ENCODE data around the gene PACSIN2. TPM values are rescaled to one million over a fixed set of nuclear protein-coding genes. Genes with fewer than 3 reads are reported as not detected.

The PACSIN2 gene
- total RNA-seq, 3 donors from 2014 or later = 43.8 to 82.7 (median 72.4) TPM

DNA sequence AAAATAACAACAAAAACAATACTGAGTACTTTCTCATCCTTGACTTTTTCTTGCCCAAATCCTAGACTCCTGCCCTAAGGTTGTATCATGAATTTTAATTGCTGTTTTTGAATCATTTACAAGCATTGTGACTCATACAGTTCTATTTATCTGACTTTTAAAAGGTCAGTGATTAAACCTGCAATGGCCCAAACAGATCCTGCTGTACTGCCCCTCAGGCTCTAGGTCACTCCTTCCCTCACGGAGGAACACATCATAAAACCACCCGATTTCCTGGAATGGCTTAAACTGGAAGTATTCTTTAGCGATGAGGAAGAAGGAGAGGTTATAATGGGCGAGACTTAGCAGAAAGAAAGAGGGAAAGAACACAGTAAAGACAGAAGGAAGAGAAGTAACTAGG, 170.2 kb downstream of the PACSIN2 start:
- H3K27me3 ChIP-seq = no peaks in the 10 kb centered on the region
- H3K4me3 ChIP-seq = no peak overlapping the region
- no peaks in the 10 kb centered on the region for H3K9me3 ChIP-seq
- TF ChIP-seq, protein P1, sequence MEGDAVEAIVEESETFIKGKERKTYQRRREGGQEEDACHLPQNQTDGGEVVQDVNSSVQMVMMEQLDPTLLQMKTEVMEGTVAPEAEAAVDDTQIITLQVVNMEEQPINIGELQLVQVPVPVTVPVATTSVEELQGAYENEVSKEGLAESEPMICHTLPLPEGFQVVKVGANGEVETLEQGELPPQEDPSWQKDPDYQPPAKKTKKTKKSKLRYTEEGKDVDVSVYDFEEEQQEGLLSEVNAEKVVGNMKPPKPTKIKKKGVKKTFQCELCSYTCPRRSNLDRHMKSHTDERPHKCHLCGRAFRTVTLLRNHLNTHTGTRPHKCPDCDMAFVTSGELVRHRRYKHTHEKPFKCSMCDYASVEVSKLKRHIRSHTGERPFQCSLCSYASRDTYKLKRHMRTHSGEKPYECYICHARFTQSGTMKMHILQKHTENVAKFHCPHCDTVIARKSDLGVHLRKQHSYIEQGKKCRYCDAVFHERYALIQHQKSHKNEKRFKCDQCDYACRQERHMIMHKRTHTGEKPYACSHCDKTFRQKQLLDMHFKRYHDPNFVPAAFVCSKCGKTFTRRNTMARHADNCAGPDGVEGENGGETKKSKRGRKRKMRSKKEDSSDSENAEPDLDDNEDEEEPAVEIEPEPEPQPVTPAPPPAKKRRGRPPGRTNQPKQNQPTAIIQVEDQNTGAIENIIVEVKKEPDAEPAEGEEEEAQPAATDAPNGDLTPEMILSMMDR (IDR thresholded peaks at IDR 0.05) = no peak
- no peak for TF ChIP-seq POLR2AphosphoS5 (IDR thresholded peaks at IDR 0.05)
- no peak for TF ChIP-seq POLR2A (IDR thresholded peaks at IDR 0.05)
- H3K27ac ChIP-seq = peak overlapping the region; percentile 1 to 36
- intact Hi-C loops (cut with DNase I; ENCODE audit: low total_unique reads) = no loop called here
- no peaks in the 10 kb centered on the region for H3K4me1 ChIP-seq
- DNase-seq (ENCODE audit: low spot score in 2 of 2) = no peak
- peaks cover 5% of the 10 kb centered on the region for H3K36me3 ChIP-seq

DNA sequence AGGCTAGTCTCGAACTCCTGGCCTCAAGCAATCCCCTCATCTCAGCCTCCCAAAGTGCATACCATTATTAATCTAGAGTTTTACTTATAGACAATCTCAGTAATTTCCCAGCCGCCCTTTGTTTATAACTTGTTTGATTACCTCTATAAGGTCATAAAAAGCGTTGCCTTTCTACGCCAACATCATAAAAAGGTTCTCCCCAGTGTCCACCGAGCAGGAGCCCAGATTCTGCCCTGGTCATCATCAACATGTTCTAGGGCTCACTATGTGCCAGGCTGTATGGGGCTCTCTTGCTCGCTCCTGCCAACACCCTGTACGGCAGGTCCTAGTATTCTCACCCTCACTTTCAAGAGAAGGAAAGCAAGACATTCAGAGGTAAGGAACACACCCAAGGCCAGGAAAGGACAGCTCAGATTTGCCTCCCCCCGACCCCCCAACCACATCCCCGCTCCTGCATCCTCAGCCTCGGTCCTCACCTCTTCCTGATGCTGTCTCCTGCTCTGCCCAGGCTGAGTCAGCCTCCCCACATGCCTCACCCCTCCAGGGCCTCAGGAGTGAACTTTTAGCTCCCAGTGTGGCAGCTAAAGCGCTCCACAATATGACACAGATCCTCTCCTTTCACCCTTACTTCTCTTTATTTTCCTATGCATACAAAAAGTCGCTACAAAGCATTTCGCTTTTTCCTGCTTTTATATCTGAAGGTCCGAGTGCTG, 172.1 kb downstream of the PACSIN2 start:
- no peak for DNase-seq (ENCODE audit: low spot score in 2 of 2)
- Histone ChIP-seq H3K4me1 (no peaks in the 10 kb centered on the region), H3K4me3 (no peak overlapping the region), H3K27me3 (no peaks in the 10 kb centered on the region), H3K9me3 (no peaks in the 10 kb centered on the region), H3K36me3 (peaks cover 5% of the 10 kb centered on the region), H3K27ac (no peak overlapping the region)
- TF ChIP-seq, protein P1 (IDR thresholded peaks at IDR 0.05) = no peak
- TF ChIP-seq POLR2AphosphoS5 (IDR thresholded peaks at IDR 0.05) = no peak
- TF ChIP-seq POLR2A (IDR thresholded peaks at IDR 0.05) = no peak
- intact Hi-C loops (cut with DNase I; ENCODE audit: low total_unique reads) = no loop called here

DNA sequence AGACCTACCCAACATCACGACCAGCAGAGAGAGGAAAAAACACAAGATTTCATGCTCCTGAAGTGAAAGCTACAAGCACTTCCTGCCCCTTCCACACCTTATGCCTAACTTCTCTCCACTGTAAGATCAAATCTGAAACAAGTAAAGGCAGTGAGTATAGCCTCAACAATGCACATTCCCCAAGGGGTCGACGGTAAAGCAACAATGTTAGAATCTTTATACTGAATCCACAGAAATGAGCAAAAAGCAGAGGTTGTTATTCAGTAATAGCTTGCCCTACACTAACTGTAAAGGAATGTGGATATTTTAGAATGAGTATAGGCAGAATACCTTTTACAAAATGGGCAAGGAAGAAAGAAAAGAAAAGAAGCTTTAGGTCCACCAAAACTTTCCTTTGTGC, 173.5 kb downstream of the PACSIN2 start:
- Histone ChIP-seq H3K27me3 (no peaks in the 10 kb centered on the region), H3K36me3 (peaks cover 5% of the 10 kb centered on the region), H3K4me1 (no peaks in the 10 kb centered on the region), H3K27ac (no peak overlapping the region), H3K9me3 (no peaks in the 10 kb centered on the region), H3K4me3 (no peak overlapping the region)
- TF ChIP-seq POLR2AphosphoS5 (IDR thresholded peaks at IDR 0.05) (no peak), POLR2A (IDR thresholded peaks at IDR 0.05) (no peak)
- TF ChIP-seq, protein P1 (IDR thresholded peaks at IDR 0.05) = no peak
- intact Hi-C loops (cut with DNase I; ENCODE audit: low total_unique reads) = no loop called here
- no peak for DNase-seq (ENCODE audit: low spot score in 2 of 2)

DNA sequence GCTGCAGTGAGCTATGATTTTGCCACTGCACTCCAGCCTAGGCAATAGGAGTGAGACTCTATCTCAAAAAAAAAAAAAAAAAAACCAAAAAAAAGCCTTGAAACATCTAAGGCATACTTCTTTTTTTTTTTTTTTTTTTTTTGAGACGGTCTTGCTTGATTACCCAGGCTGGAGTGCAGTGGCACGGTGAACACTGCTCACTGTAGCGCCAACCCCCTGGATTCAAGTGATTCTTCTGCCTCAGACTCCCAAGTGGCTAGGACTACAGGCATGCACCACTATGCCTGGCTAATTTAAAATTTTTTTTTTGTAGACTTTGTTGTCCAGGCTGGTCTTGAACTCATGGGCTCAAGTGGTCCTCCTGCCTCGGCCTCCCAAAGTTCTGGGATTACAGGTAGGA, 177.4 kb downstream of the PACSIN2 start:
- Histone ChIP-seq H3K36me3 (no peaks in the 10 kb centered on the region), H3K27me3 (no peaks in the 10 kb centered on the region), H3K4me3 (no peak overlapping the region), H3K27ac (no peak overlapping the region), H3K9me3 (no peaks in the 10 kb centered on the region), H3K4me1 (no peaks in the 10 kb centered on the region)
- intact Hi-C loops (cut with DNase I; ENCODE audit: low total_unique reads) = no loop called here
- TF ChIP-seq, protein P1 (IDR thresholded peaks at IDR 0.05) = no peak
- TF ChIP-seq POLR2A (IDR thresholded peaks at IDR 0.05) (no peak), POLR2AphosphoS5 (IDR thresholded peaks at IDR 0.05) (no peak)
- no peak for DNase-seq (ENCODE audit: low spot score in 2 of 2)

DNA sequence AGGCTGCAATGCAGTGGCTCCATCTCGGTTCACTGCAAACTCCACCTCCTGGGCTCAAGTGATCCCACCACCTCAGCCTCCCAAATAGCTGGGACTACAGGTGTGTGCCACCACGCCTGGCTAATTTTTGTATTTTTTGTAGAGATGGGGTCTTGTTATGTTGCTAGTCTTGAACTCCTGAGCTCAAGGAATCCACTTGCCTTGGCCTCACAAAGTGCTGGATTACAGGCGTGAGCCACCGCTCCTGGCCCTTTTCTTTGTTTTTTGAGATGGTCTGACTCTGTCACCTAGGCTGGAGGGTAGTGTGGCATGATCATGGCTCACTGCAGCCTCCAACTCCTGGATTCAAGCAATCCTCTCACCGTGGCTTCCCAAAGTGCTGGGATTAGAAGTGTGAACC, 178.9 kb downstream of the PACSIN2 start:
- TF ChIP-seq, protein P1 (IDR thresholded peaks at IDR 0.05) = no peak
- TF ChIP-seq POLR2A (IDR thresholded peaks at IDR 0.05) (no peak), POLR2AphosphoS5 (IDR thresholded peaks at IDR 0.05) (no peak)
- H3K9me3 ChIP-seq = no peaks in the 10 kb centered on the region
- intact Hi-C loops (cut with DNase I; ENCODE audit: low total_unique reads) = no loop called here
- H3K36me3 ChIP-seq = no peaks in the 10 kb centered on the region
- DNase-seq (ENCODE audit: low spot score in 2 of 2) = no peak
- H3K4me1 ChIP-seq = no peaks in the 10 kb centered on the region
- no peak overlapping the region for H3K27ac ChIP-seq
- no peaks in the 10 kb centered on the region for H3K27me3 ChIP-seq
- no peak overlapping the region for H3K4me3 ChIP-seq

Data from breast epithelium (tissue), 4 donors.